ENCODE results near the gene RELB. TPM values are rescaled to one million over a fixed set of nuclear protein-coding genes. Genes with fewer than 3 reads are reported as not detected.
A peak's percentile ranks its signal among the peaks of the same experiment; 100 is the strongest.

The RELB gene
- total and polyA plus RNA-seq, 9 of the 15 experiments (the other 6 are each of a cell fraction or from before 2014, with no cell fraction given), result 0.15 to 1.1 (median 0.28) TPM; not detected in 2

DNA sequence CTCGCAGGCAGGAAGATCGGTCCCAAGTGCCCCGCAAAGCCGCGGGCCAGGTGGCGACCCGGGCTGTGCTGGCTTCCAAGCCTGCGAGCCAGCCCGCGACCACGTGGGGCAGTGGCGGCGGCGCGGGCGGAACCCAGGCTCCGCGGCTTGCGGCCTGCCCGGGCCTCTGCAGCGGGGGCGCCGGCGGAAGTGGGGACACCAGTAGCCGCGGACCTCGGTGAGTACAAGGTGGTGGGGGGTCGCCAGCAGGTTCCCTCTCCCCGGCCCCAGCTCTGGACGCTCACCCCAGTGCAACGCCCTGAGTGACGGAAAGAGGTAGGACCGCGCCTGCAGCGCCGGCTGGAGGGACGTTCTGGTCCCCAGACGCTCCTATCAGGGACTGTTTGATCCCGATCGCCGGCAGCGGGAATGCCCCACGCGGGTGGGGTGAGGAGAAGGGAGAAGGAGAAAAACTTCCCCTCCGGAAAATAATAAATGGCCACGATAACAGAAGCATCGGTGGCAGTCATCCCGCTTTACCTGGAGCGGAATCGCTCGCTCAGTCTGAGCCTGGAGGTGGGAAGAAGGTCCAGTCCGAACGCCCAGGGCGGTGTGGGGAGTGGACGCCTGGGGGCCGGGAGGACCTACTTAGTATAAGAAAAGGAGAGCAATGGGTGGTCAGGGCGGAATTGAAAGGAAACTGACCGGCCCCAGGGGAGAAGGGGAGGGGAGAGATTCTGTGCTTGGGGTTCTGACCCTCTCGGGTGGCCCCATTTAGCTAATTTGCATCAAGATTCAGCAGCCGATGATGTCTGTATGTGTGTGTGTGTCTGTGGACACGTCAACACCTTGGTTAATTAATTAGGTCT lies 78.0 kb downstream of the RELB start, which contains the start of gene GEMIN7 (continued):
- TF ChIP-seq FOS (IDR thresholded peaks at IDR 0.05; ENCODE audit: extremely low read depth, insufficient read length) (no peak), SPI1 (IDR thresholded peaks at IDR 0.05; ENCODE audit: borderline replicate concordance, low read depth, low read length) (no peak), MBD1 (CRISPR knock-in tag; IDR thresholded peaks at IDR 0.05) (no peak), CSDE1 (IDR thresholded peaks at IDR 0.05) (no peak; a peak in 1 of 4 replicates), ZNF239 (CRISPR knock-in tag; IDR thresholded peaks at IDR 0.05) (peak; percentile 30; the same call in 1 of the 2 replicates), NRF1 (conservative IDR thresholded peaks at IDR 0.05 in 1 of 2, IDR thresholded peaks at IDR 0.05 in 1 of 2) (no peak; a peak in 1 of 4 replicates), KAT2B (IDR thresholded peaks at IDR 0.05; ENCODE audit: low read depth, low read length) (no peak), GTF2B (IDR thresholded peaks at IDR 0.05; ENCODE audit: extremely low read depth, insufficient read length) (no peak), SNIP1 (IDR thresholded peaks at IDR 0.05; ENCODE audit: low read depth) (no peak), MTA2 (IDR thresholded peaks at IDR 0.05; ENCODE audit: low read depth) (no peak), PCBP1 (IDR thresholded peaks at IDR 0.05; ENCODE audit: low read depth, low read length, poor library complexity, severe bottlenecking) (peak; percentile 90), CBFA2T2 (conservative IDR thresholded peaks at IDR 0.05) (no peak), SAFB (IDR thresholded peaks at IDR 0.05; ENCODE audit: borderline replicate concordance, low read depth, low read length) (peak; percentile 75; the same call in 1 of the 2 replicates), RAD51 (IDR thresholded peaks at IDR 0.05; ENCODE audit: borderline replicate concordance, low read depth) (no peak), RB1 (IDR thresholded peaks at IDR 0.05; ENCODE audit: low read depth) (peak; percentile 98)
- TF ChIP-seq, protein P1, sequence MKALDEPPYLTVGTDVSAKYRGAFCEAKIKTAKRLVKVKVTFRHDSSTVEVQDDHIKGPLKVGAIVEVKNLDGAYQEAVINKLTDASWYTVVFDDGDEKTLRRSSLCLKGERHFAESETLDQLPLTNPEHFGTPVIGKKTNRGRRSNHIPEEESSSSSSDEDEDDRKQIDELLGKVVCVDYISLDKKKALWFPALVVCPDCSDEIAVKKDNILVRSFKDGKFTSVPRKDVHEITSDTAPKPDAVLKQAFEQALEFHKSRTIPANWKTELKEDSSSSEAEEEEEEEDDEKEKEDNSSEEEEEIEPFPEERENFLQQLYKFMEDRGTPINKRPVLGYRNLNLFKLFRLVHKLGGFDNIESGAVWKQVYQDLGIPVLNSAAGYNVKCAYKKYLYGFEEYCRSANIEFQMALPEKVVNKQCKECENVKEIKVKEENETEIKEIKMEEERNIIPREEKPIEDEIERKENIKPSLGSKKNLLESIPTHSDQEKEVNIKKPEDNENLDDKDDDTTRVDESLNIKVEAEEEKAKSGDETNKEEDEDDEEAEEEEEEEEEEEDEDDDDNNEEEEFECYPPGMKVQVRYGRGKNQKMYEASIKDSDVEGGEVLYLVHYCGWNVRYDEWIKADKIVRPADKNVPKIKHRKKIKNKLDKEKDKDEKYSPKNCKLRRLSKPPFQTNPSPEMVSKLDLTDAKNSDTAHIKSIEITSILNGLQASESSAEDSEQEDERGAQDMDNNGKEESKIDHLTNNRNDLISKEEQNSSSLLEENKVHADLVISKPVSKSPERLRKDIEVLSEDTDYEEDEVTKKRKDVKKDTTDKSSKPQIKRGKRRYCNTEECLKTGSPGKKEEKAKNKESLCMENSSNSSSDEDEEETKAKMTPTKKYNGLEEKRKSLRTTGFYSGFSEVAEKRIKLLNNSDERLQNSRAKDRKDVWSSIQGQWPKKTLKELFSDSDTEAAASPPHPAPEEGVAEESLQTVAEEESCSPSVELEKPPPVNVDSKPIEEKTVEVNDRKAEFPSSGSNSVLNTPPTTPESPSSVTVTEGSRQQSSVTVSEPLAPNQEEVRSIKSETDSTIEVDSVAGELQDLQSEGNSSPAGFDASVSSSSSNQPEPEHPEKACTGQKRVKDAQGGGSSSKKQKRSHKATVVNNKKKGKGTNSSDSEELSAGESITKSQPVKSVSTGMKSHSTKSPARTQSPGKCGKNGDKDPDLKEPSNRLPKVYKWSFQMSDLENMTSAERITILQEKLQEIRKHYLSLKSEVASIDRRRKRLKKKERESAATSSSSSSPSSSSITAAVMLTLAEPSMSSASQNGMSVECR (CRISPR knock-in tag; IDR thresholded peaks at IDR 0.05), result peak; percentile 99
- TF ChIP-seq, protein P2, sequence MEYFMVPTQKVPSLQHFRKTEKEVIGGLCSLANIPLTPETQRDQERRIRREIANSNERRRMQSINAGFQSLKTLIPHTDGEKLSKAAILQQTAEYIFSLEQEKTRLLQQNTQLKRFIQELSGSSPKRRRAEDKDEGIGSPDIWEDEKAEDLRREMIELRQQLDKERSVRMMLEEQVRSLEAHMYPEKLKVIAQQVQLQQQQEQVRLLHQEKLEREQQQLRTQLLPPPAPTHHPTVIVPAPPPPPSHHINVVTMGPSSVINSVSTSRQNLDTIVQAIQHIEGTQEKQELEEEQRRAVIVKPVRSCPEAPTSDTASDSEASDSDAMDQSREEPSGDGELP (CRISPR knock-in tag; IDR thresholded peaks at IDR 0.05; ENCODE audit: borderline replicate concordance), result no peak; the same call in 1 of the 2 replicates

All from K562 (cell line).